KBM-7 (cell line): Measurements from ENCODE around the gene SPTLC2.
"Not testable (repeated sequence)": the region's sequence is repeated elsewhere in the genome, so short reads cannot be mapped to it uniquely, and the experiment has no call there.

ENCODE experiments used
- DNase-seq: peaks from one replicate; pipeline ENCODE4 v3.0.0-alpha.2; 2015
- in situ Hi-C: fragments of 300-500 bp; cut with MboI; formaldehyde crosslinking; loops from 2 replicates; pipeline ENCODE4 v1.14.3; 2020; ENCODE audit warnings: low sequenced_read_pairs, low pct_unique_long_range_greater_than_20kb, mixed read lengths

Gene SPTLC2

GRCh38 chr14:77562681-77563080 lies 53.8 kb downstream of the SPTLC2 start:
- no peak for DNase-seq
- in situ Hi-C loops = no loop called here

- DNase-seq = no peak
- in situ Hi-C loops = no loop called here
Observed at GRCh38 chr14:77561881-77562280, 54.6 kb downstream of the SPTLC2 start.

GRCh38 chr14:77559381-77559780 lies 57.1 kb downstream of the SPTLC2 start:
- in situ Hi-C loops = no loop called here
- DNase-seq = no peak

DNA sequence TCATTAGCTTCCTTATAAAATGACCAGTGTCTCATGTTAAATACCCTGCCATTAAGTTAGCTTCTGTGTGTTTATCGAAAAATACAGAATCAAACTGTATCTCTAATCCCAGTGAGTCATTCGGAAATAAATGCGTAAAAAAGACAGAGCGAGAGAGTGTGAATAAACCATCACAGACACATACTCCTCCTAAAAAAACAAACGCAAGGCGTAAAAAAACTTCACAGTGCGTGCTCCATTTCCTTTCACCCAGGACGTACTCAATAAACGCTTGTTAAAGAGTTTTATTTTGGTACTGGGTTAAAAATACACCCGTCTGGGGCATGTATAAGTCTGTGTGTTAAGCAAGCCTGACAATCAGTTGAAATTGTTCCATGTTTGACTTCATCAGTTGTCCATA lies 59.0 kb downstream of the SPTLC2 start:
- in situ Hi-C loops = no loop called here
- no peak for DNase-seq

DNA sequence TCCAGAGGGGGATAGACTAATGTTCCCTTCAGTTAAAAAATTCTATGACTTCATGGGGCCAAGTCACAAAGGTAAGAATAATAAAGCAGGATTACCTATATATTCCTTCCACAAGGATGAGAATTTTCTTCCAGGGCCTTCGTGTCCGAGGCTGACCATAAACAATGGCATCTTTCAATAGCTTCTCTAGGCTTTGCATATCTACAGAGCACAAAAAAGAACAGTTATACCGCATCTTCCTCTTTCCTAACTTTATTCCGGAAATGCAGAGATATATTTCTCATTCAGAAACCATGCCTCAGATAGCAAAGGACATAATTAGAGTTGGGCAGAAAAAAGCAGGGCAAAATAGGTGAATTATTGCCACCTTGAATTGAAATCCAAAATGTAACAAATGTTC lies 59.5 kb downstream of the SPTLC2 start:
- peak; percentile 88 for DNase-seq

GRCh38 chr14:77554816-77555599 lies 61.4 kb downstream of the SPTLC2 start:
- DNase-seq = no peak

More for the DNA sequence above, 59.5 kb downstream of the SPTLC2 start:
- in situ Hi-C loops = no loop called here

GRCh38 chr14:77554207-77554606 lies 62.2 kb downstream of the SPTLC2 start:
- peak; percentile 59 for DNase-seq
- in situ Hi-C loops = no loop called here

More at GRCh38 chr14:77554816-77555599, 61.4 kb downstream of the SPTLC2 start:
- in situ Hi-C loops = no loop called here

GRCh38 chr14:77549451-77549850 lies 67.0 kb downstream of the SPTLC2 start:
- in situ Hi-C loops = no loop called here
- no peak for DNase-seq

- in situ Hi-C loops = no loop called here
- DNase-seq = no peak
Observed at GRCh38 chr14:77547512-77548180, 68.8 kb downstream of the SPTLC2 start.

DNA sequence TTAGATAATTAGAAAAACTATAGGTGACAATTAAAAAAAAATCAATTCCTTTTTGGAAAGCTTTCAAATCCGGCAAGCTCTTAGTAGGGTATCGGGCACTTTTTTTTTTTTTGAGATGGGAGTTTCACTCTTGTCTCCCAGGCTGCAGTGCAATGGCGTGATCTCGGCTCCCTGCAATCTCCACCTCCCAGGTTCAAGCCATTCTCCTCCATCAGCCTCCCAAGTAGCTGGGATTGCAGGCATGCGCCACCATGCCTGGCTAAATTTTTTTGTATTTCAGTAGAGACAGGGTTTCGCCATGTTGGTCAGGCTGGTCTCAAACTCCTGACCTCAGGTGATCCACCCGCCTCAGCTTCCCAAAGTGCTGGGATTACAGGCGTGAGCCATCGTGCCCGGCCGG lies 71.3 kb downstream of the SPTLC2 start:
- in situ Hi-C loops, DNase-seq: not testable (repeated sequence)

DNA sequence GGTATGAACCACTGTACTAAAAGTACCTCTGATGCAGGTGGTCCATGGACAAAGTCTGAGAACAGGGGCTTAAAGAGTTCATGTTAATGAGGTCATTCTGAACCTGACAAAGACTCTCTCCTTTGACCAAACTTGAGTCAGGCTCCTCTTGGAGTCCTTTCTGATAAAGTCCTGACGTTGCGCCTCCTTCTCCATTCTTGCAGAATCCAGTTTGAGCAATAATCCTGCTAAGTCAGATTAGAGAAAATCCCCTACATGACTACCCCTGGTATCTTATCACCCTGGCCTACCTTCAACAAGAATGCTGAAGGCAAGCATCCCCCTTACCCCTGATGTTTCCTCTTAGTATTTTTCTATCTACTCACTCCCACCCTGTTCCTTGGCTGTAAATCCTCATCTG lies 71.9 kb downstream of the SPTLC2 start:
- in situ Hi-C loops = no loop called here
- DNase-seq = no peak

GRCh38 chr14:77543637-77544334 lies 72.7 kb downstream of the SPTLC2 start:
- in situ Hi-C loops = no loop called here
- DNase-seq = no peak

DNA sequence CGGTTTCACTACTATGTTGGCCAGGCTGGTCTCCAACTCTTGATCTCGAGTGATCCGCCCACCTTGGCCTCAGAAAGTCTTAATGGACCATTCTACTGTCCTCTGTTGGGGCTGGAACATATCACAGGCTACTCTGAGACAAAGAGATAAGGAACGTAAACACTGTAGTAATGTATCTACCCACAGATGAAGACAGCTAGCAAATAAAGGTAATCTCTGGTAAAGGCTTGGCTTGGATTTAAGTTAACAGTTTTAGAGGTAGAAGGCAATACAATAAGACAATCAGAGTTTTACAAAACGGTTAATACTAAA lies 73.2 kb downstream of the SPTLC2 start:
- DNase-seq = no peak
- in situ Hi-C loops = no loop called here

DNA sequence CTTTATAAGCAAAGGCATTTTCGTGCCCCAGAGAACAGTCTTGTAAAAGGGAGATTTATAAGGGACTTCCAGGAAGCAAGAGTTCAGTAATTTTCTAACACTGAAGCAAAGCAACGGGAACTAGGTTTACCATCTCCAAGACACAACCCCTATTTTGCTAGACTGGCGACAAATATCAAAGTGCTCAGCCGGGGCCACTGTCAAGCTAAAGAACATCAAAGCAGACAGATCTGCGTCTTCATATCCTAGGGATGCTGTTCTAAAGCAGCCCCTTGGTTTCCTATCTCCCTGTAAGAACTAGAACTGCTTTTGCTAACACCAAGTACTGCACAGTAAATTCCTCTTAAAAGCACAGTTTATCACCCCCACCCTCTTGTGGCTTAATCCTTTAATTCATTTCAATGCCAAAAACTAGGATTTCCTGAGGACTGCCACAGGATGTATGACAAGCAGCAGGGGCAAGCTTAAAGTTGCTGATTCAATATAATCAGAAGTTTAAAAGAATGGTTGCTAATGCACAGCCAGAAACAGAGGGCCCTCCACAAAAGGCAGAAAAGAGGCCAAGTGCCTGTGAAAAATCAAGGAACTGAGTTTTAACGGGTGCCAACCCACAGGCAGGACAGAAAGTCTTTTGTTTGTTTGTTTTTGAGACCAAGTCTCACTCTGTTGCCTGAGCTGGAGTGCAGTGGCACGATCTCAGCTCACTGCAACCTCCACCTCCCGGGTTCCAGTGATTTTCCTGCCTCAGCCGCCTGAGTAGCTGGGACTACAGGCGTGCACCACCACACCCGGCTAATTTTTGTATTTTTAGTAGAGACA lies 73.8 kb downstream of the SPTLC2 start:
- in situ Hi-C loops = no loop called here
- peak; percentile 52 for DNase-seq

DNA sequence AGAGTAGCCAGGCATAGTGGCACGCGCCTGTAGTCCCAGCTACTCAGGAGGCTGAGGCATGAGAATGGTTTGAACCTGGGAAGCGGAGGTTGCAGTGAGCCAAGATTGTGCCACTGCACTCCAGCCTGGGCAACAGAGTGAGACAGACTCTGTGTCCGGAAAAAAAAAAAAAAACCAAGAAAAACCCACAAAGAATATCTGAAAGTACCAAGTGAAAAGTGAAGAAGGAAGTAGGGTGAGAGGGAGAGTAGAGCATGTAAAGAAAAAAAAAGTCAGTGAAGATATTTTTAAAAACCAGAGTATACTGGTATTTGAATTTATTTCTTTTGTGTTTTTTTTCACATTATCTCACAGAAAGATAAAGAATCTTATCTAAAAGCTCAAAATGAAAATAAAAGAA lies 74.5 kb downstream of the SPTLC2 start:
- in situ Hi-C loops = no loop called here
- peak; percentile 57 for DNase-seq

DNA sequence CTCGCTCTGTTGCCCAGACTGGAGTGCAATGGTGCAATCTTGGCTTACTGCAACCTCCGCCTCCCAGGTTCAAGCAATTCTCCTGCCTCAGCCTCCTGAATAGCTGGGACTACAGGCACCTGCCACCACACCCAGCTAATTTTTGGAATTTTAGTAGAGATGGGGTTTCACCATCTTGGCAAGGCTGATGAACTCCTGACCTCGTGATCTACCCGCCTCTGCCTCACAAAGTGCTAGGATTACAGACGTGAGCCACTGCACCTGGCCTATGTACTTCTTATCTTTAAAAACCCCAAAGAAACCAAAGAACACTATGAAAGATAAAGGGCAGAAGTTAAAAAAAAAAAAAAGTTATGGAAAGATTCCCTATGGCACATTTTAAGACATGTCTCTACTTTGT lies 79.5 kb downstream of the SPTLC2 start:
- DNase-seq, in situ Hi-C loops: not testable (repeated sequence)

- in situ Hi-C loops = no loop called here
- DNase-seq = no peak
Observed at GRCh38 chr14:77531071-77531470, 85.4 kb downstream of the SPTLC2 start.

DNA sequence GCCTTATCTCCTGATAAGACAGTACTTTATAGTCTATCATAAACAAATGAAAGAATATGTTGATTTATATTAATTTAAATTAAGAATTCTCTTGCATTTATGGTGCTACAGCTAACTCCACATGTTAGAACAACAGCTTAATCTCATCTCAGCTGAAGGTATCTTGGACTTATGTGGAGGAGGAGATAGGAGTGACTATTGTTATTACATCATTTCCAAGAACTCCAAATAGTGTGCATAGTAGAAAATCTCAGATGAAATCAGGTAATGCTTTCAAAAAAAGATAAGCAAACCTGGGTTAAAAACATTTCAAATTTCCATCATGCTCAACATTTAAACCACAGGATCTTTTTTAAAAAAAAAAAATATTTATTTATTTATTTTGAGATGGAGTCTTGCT lies 86.5 kb downstream of the SPTLC2 start:
- DNase-seq = no peak
- in situ Hi-C loops = no loop called here

- in situ Hi-C loops = no loop called here
- no peak for DNase-seq
Observed at GRCh38 chr14:77529213-77529612, 87.2 kb downstream of the SPTLC2 start.
